Skeletal muscle satellite cell (primary cell): ENCODE data around the gene NDUFV1.

ENCODE experiments used
- H3K27me3 ChIP-seq: 2 replicates; pipeline ENCODE4 v1.7.0; 2013; ENCODE audit warnings: low read length; ENCODE audit not compliant: control insufficient read depth, insufficient read depth
- H3K36me3 ChIP-seq: 2 replicates; pipeline ENCODE4 v1.7.0; 2013; ENCODE audit warnings: mild to moderate bottlenecking, control low read depth, low read length; ENCODE audit not compliant: insufficient read depth
- H3K4me1 ChIP-seq: 2 replicates; pipeline ENCODE4 v1.7.0; 2013; ENCODE audit warnings: low read length; ENCODE audit not compliant: control insufficient read depth, insufficient read depth
- H3K4me2 ChIP-seq: 2 replicates; pipeline ENCODE4 v1.7.0; 2013; ENCODE audit warnings: mild to moderate bottlenecking, low read length
- H3K4me3 ChIP-seq: 2 replicates; pipeline ENCODE4 v1.7.0; 2013; ENCODE audit warnings: low read length
- H3K9ac ChIP-seq: 2 replicates; pipeline ENCODE4 v1.7.0; 2013; ENCODE audit warnings: mild to moderate bottlenecking, low read depth, low read length, moderate library complexity
- H3K9me3 ChIP-seq: replicated peaks from 2 replicates; pipeline ENCODE4 v1.7.0; 2013; ENCODE audit warnings: mild to moderate bottlenecking, control low read depth, low read length

NDUFV1 gene

GRCh38 chr11:67605231-67606011 lies 1.3 kb upstream of the NDUFV1 start:
- Histone ChIP-seq H3K4me1 (peaks cover 10% of the 10 kb centered on the region), H3K36me3 (peaks cover 13% of the 10 kb centered on the region), H3K4me2 (no peak overlapping the region), H3K4me3 (no peak overlapping the region), H3K27me3 (peaks cover 16% of the 10 kb centered on the region), H3K9ac (no peak overlapping the region), H3K9me3 (no peaks in the 10 kb centered on the region)

GRCh38 chr11:67606093-67606491 lies 644 bp upstream of the NDUFV1 start:
- peak overlapping the region; percentile 93 for H3K9ac ChIP-seq
- H3K4me3 ChIP-seq, result peak overlapping the region; percentile 87
- H3K9me3 ChIP-seq, result no peaks in the 10 kb centered on the region

GRCh38 chr11:67607507-67607906 lies 771 bp downstream of the NDUFV1 start:
- no peaks in the 10 kb centered on the region for H3K9me3 ChIP-seq
- H3K27me3 ChIP-seq, result peaks cover 6% of the 10 kb centered on the region
- peak overlapping the region; percentile 87 for H3K4me3 ChIP-seq
- H3K36me3 ChIP-seq, result peaks cover 20% of the 10 kb centered on the region
- peak overlapping the region; percentile 90 for H3K4me2 ChIP-seq
- peaks cover 10% of the 10 kb centered on the region for H3K4me1 ChIP-seq
- peak overlapping the region; percentile 93 for H3K9ac ChIP-seq

More at GRCh38 chr11:67606093-67606491, 644 bp upstream of the NDUFV1 start:
- H3K36me3 ChIP-seq, result peaks cover 14% of the 10 kb centered on the region
- H3K4me1 ChIP-seq, result peaks cover 10% of the 10 kb centered on the region
- H3K27me3 ChIP-seq, result peaks cover 9% of the 10 kb centered on the region
- peak overlapping the region; percentile 90 for H3K4me2 ChIP-seq

DNA sequence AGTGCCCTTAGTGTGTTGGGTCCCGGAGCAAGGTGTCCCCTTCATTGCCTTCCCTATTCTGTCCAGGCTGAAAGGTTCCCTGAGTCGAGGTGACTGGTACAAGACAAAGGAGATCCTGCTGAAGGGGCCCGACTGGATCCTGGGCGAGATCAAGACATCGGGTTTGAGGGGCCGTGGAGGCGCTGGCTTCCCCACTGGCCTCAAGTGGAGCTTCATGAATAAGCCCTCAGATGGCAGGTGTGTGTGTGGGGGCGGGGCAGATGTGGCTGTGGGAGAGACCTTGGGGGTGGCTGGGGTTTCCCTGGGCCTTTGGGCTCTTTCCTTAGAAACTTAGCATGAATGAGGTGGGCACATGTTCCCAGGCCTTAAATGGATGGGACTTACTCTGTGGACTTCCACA lies 1.8 kb downstream of the NDUFV1 start:
- Histone ChIP-seq H3K9me3 (no peaks in the 10 kb centered on the region), H3K4me3 (no peak overlapping the region), H3K27me3 (no peaks in the 10 kb centered on the region), H3K4me1 (peaks cover 10% of the 10 kb centered on the region), H3K36me3 (peaks cover 20% of the 10 kb centered on the region), H3K9ac (no peak overlapping the region), H3K4me2 (no peak overlapping the region)

- Histone ChIP-seq H3K9me3 (no peaks in the 10 kb centered on the region), H3K4me2 (no peak overlapping the region), H3K9ac (no peak overlapping the region), H3K4me1 (peaks cover 15% of the 10 kb centered on the region), H3K27me3 (no peaks in the 10 kb centered on the region), H3K4me3 (no peak overlapping the region), H3K36me3 (peaks cover 20% of the 10 kb centered on the region)
These were observed 2.6 kb downstream of the NDUFV1 start for GRCh38 chr11:67609316-67609715.

DNA sequence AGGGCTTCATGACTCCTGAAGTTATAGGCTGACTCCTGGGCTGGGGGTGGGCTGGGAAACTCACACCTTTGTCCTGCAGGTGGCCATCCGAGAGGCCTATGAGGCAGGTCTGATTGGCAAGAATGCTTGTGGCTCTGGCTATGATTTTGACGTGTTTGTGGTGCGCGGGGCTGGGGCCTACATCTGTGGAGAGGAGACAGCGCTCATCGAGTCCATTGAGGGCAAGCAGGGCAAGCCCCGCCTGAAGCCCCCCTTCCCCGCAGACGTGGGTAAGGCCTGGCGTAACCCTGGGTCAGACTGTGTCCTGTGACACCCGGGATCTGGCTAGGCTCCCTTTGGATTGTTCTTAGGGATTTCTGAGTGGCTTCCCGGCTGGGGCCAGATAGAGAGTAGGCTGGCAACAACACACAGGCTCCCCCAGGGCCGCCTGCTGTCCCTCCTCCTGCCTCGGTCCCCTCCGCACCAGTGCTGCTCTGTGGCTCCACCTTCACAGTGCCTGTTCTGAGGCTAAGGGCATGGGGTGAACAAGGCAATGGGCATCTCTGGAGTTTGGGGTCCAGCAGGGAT lies 3.6 kb downstream of the NDUFV1 start:
- H3K27me3 ChIP-seq, result peaks cover 3% of the 10 kb centered on the region
- no peaks in the 10 kb centered on the region for H3K9me3 ChIP-seq
- no peak overlapping the region for H3K4me2 ChIP-seq
- H3K4me3 ChIP-seq, result no peak overlapping the region
- H3K4me1 ChIP-seq, result peaks cover 15% of the 10 kb centered on the region
- no peak overlapping the region for H3K9ac ChIP-seq
- H3K36me3 ChIP-seq, result peaks cover 20% of the 10 kb centered on the region

DNA sequence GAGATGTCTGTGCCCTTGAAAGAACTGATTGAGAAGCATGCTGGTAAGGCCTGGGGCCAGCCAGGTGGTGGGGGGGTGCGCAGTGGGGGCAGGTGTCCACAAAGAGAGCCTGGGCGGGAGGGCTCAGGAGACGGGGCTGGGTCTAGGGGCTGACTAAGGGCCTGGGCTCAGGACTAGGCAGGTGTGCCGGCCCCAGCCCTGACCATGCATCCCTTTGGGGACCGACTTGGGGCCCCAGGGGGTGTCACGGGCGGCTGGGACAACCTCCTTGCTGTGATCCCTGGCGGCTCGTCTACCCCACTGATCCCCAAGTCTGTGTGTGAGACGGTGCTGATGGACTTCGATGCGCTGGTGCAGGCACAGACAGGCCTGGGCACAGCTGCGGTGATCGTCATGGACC lies 4.4 kb downstream of the NDUFV1 start:
- Histone ChIP-seq H3K4me2 (no peak overlapping the region), H3K9ac (no peak overlapping the region), H3K27me3 (peaks cover 11% of the 10 kb centered on the region), H3K9me3 (no peaks in the 10 kb centered on the region), H3K4me1 (peaks cover 13% of the 10 kb centered on the region), H3K36me3 (peaks cover 20% of the 10 kb centered on the region), H3K4me3 (no peak overlapping the region)

GRCh38 chr11:67611704-67612587 lies 5.2 kb downstream of the NDUFV1 start:
- peaks cover 20% of the 10 kb centered on the region for H3K36me3 ChIP-seq

DNA sequence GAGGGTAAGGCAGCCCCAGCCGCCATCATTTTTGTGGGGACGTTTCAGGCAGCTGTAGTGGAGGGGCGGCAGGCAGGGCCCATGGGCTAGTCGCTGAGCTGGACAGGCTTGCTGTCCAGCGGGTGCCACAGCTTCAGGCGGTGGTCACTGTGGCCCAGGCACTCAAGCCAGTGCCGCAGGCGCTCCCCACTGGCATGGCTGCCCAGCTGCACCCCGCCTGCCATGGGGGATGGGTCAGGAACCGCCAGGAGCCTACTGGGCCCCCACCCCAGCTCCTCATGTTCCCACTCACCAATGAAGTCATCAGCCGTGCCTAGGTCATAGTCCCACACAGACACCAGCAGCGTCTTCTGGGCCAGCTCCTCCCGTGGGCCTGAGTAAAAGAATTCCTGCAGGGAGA lies 6.0 kb downstream of the NDUFV1 start:
- peaks cover 6% of the 10 kb centered on the region for H3K4me1 ChIP-seq
- no peak overlapping the region for H3K4me2 ChIP-seq
- no peak overlapping the region for H3K9ac ChIP-seq
- peaks cover 25% of the 10 kb centered on the region for H3K27me3 ChIP-seq
- no peaks in the 10 kb centered on the region for H3K9me3 ChIP-seq
- no peak overlapping the region for H3K4me3 ChIP-seq
- H3K36me3 ChIP-seq, result peaks cover 20% of the 10 kb centered on the region

More at GRCh38 chr11:67611704-67612587, 5.2 kb downstream of the NDUFV1 start:
- H3K4me1 ChIP-seq, result peaks cover 10% of the 10 kb centered on the region
- H3K9me3 ChIP-seq, result no peaks in the 10 kb centered on the region
- H3K4me2 ChIP-seq, result no peak overlapping the region
- no peak overlapping the region for H3K9ac ChIP-seq
- H3K4me3 ChIP-seq, result no peak overlapping the region
- H3K27me3 ChIP-seq, result peaks cover 17% of the 10 kb centered on the region

DNA sequence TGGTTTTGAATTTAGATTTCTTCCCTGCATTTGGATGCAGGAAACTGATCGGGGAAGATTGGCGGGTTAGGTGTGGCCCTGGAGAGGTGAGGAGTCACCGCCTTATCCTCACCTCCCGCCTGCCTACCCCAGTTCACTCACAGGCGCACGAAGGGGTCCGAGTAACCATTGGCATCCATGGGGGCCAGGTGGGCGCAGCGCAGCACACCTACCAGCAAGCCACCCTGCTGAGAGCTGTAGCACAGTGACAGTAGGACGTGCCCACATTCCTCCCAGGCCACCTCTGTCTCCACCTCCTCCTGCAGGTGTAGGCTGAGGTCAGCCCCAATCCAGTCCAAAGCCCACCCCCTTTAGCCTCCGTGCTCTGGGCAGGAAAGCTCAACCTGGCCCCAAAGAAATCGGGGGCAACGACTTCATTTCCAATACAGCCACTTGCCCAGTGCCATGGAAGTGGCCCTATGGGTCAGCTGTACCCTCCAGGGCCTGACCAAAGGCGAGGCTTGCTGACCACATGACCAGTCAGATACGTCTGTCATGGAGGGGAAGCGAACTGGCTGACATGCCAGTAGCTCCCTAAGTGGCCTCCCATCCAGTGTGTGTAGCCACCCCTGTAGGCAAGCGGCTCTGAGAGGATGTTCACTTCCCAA lies 6.7 kb downstream of the NDUFV1 start:
- Histone ChIP-seq H3K36me3 (peaks cover 20% of the 10 kb centered on the region), H3K27me3 (peaks cover 27% of the 10 kb centered on the region), H3K9me3 (no peaks in the 10 kb centered on the region), H3K4me1 (peaks cover 5% of the 10 kb centered on the region), H3K9ac (no peak overlapping the region), H3K4me2 (peak overlapping the region; percentile 70), H3K4me3 (no peak overlapping the region)
